ENCODE results near the gene PNPLA2. TPM values are rescaled to one million over a fixed set of nuclear protein-coding genes. Genes with fewer than 3 reads are reported as not detected.

Gene PNPLA2
- total RNA-seq, 5 donors from 2014 or later (not counting 1 experiment from before 2014, with no cell fraction given), result 172 to 212 (median 206) TPM

DNA sequence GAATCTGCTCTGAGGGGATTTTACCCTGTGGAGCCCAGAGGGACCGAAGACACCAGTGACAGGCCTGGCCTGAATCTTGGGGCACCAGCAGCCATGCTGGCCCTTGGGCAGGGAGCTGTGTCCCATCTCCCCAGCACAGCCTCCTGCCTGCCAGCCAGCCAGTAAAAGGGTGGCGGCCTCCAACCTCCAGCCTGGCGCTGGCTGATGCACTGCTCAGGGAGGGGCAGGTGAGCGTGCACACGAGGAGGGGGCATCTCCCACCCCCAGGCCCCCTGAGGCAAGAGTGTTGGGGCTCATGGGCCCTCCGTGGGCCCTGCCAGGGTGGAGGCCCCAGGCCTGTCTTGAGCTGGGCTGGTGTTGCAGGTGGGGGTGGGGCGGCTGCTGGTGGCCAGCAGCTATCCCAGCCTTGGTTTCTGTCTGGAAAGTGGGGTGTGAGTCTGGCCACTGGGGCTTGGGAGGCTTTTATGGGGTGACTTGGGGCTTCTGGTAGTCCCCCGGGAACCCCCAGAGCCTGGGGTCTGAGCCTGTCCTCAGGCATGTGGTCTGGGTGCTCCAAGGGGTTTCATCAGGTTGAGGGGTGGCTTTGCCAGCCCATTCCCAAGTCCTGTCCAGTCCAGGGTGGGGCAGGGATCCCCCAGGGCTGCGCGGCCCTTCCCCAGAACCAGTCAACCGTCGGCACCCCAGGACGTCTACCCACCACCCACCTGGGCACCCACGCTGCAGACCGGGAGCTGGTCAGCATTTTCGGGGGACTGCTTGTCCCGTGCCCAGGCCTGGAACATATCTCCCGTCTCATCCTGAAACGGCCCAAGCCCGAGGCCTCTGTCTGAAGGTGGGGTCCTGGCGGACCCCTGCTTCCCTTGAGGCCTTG is 41.8 kb downstream of the PNPLA2 start:
- Mint-ChIP-seq H3K36me3 (no peaks in the 10 kb centered on the region), H3K9me3 (no peaks in the 10 kb centered on the region), H3K27me3 (no peaks in the 10 kb centered on the region), H3K4me1 (peaks cover 0 to 4% (median 0%) of the 10 kb centered on the region in 3 donors), H3K27ac (no peak overlapping the region), H3K4me3 (no peak overlapping the region)
- H3K27ac ChIP-seq (ENCODE audit: low read length), result no peak overlapping the region
- CTCF ChIA-PET, result no interaction called here
- H3K36me3 ChIP-seq (ENCODE audit: control insufficient read depth in 2 of 2, extremely low read depth in 1 of 2, insufficient read depth in 1 of 2, low read length in 1 of 2), result no peaks in the 10 kb centered on the region
- ATAC-seq (replicated peaks in 1 of 4) (no peak), DNase-seq (no peak)
- peaks cover 0 to 6% of the 10 kb centered on the region in 2 experiments for H3K4me1 ChIP-seq (ENCODE audit: control insufficient read depth in 1 of 2, extremely low read depth in 1 of 2, insufficient read depth in 2 of 2, low read length in 2 of 2)
- H3K9me3 ChIP-seq, result no peaks in the 10 kb centered on the region
- H3K4me3 ChIP-seq (ENCODE audit: control insufficient read depth in 1 of 2, extremely low read depth in 1 of 2, low read length in 1 of 2), result no peak overlapping the region
- WGBS (ENCODE audit: insufficient coverage), result 86% methylated on average over 19 of the region's 21 CpGs
- H3K27me3 ChIP-seq (replicated peaks in 1 of 2; ENCODE audit: control insufficient read depth in 2 of 2, extremely low read depth in 1 of 2, insufficient read depth in 2 of 2, low read length in 1 of 2), result peaks cover 0 to 10% of the 10 kb centered on the region in 2 experiments
- POLR2A ChIA-PET, result no interaction called here

DNA sequence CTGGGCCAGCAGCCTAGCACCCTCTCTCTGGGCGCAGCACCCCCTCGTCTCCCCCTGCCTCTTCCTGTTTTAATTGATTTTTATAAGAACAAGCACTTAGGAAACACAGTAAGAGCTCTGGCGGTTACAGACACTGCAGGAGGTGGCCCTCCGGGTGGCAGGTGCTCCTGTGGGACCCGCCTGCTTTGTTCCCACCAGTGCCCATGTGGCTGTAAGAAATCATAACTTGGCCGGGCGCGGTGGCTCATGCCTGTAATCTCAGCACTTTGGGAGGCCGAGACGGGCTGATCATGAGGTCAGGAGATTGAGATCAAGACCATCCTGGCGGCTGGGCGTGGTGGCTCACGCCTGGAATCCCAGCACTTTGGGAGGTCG is 42.4 kb downstream of the PNPLA2 start:
- no peaks in the 10 kb centered on the region for H3K27me3 Mint-ChIP-seq
- no peaks in the 10 kb centered on the region for H3K36me3 Mint-ChIP-seq
- H3K36me3 ChIP-seq (ENCODE audit: control insufficient read depth in 2 of 2, extremely low read depth in 1 of 2, insufficient read depth in 1 of 2, low read length in 1 of 2), result no peaks in the 10 kb centered on the region
- DNase-seq (no peak), ATAC-seq (replicated peaks in 1 of 4) (no peak)
- peaks cover 0 to 6% of the 10 kb centered on the region in 2 experiments for H3K4me1 ChIP-seq (ENCODE audit: control insufficient read depth in 1 of 2, extremely low read depth in 1 of 2, insufficient read depth in 2 of 2, low read length in 2 of 2)
- no peak overlapping the region for H3K4me3 ChIP-seq (ENCODE audit: control insufficient read depth in 1 of 2, extremely low read depth in 1 of 2, low read length in 1 of 2)
- no peak overlapping the region for H3K4me3 Mint-ChIP-seq
- WGBS (ENCODE audit: insufficient coverage), result 90% methylated on average over 11 of the region's 14 CpGs
- CTCF ChIA-PET, result interaction anchor here in 1 of 2 donors (0.7 kb wide), 1 partner anchor 131 kb away, joined by 3 read pairs; no protein-coding TSS in a partner anchor
- H3K9me3 ChIP-seq, result no peaks in the 10 kb centered on the region
- H3K4me1 Mint-ChIP-seq, result peaks cover 0 to 4% (median 0%) of the 10 kb centered on the region in 3 donors
- H3K27me3 ChIP-seq (replicated peaks in 1 of 2; ENCODE audit: control insufficient read depth in 2 of 2, extremely low read depth in 1 of 2, insufficient read depth in 2 of 2, low read length in 1 of 2), result peaks cover 0 to 10% of the 10 kb centered on the region in 2 experiments
- POLR2A ChIA-PET, result no interaction called here
- no peaks in the 10 kb centered on the region for H3K9me3 Mint-ChIP-seq
- no peak overlapping the region for H3K27ac Mint-ChIP-seq
- no peak overlapping the region for H3K27ac ChIP-seq (ENCODE audit: low read length)

GRCh38 chr11:862081-862661 is 43.5 kb downstream of the PNPLA2 start:
- no peak overlapping the region for H3K27ac ChIP-seq (ENCODE audit: low read length)
- Mint-ChIP-seq H3K4me1 (no peaks in the 10 kb centered on the region), H3K36me3 (no peaks in the 10 kb centered on the region), H3K4me3 (no peak overlapping the region), H3K27ac (no peak overlapping the region), H3K9me3 (no peaks in the 10 kb centered on the region), H3K27me3 (no peaks in the 10 kb centered on the region)
- no peaks in the 10 kb centered on the region for H3K4me1 ChIP-seq (ENCODE audit: control insufficient read depth in 1 of 2, extremely low read depth in 1 of 2, insufficient read depth in 2 of 2, low read length in 2 of 2)
- ChIA-PET CTCF (no interaction called here), POLR2A (no interaction called here)
- ATAC-seq (replicated peaks in 1 of 4), result no peak
- H3K9me3 ChIP-seq, result no peaks in the 10 kb centered on the region
- no peak for DNase-seq
- no peak overlapping the region for H3K4me3 ChIP-seq (ENCODE audit: control insufficient read depth in 1 of 2, extremely low read depth in 1 of 2, low read length in 1 of 2)
- H3K27me3 ChIP-seq (replicated peaks in 1 of 2; ENCODE audit: control insufficient read depth in 2 of 2, extremely low read depth in 1 of 2, insufficient read depth in 2 of 2, low read length in 1 of 2), result peaks cover 0 to 10% of the 10 kb centered on the region in 2 experiments
- H3K36me3 ChIP-seq (ENCODE audit: control insufficient read depth in 2 of 2, extremely low read depth in 1 of 2, insufficient read depth in 1 of 2, low read length in 1 of 2), result no peaks in the 10 kb centered on the region
- WGBS (ENCODE audit: insufficient coverage), result 79% methylated on average over 20 of the region's 20 CpGs

GRCh38 chr11:862696-863022 is 43.9 kb downstream of the PNPLA2 start:
- Histone ChIP-seq H3K36me3 (ENCODE audit: control insufficient read depth in 2 of 2, extremely low read depth in 1 of 2, insufficient read depth in 1 of 2, low read length in 1 of 2) (no peaks in the 10 kb centered on the region), H3K27ac (ENCODE audit: low read length) (no peak overlapping the region), H3K9me3 (no peaks in the 10 kb centered on the region), H3K4me1 (ENCODE audit: control insufficient read depth in 1 of 2, extremely low read depth in 1 of 2, insufficient read depth in 2 of 2, low read length in 2 of 2) (no peaks in the 10 kb centered on the region), H3K4me3 (ENCODE audit: control insufficient read depth in 1 of 2, extremely low read depth in 1 of 2, low read length in 1 of 2) (no peak overlapping the region), H3K27me3 (replicated peaks in 1 of 2; ENCODE audit: control insufficient read depth in 2 of 2, extremely low read depth in 1 of 2, insufficient read depth in 2 of 2, low read length in 1 of 2) (peaks cover 0 to 10% of the 10 kb centered on the region in 2 experiments)
- WGBS (ENCODE audit: insufficient coverage), result 93% methylated on average over 9 of the region's 12 CpGs
- ChIA-PET CTCF (no interaction called here), POLR2A (no interaction called here)
- no peaks in the 10 kb centered on the region for H3K27me3 Mint-ChIP-seq
- H3K9me3 Mint-ChIP-seq, result no peaks in the 10 kb centered on the region
- H3K4me3 Mint-ChIP-seq, result no peak overlapping the region
- DNase-seq (no peak), ATAC-seq (replicated peaks in 1 of 4) (no peak)
- H3K36me3 Mint-ChIP-seq, result no peaks in the 10 kb centered on the region
- no peak overlapping the region for H3K27ac Mint-ChIP-seq
- H3K4me1 Mint-ChIP-seq, result no peaks in the 10 kb centered on the region

GRCh38 chr11:863023-863909 is 44.6 kb downstream of the PNPLA2 start:
- Histone ChIP-seq H3K9me3 (no peaks in the 10 kb centered on the region), H3K27me3 (replicated peaks in 1 of 2; ENCODE audit: control insufficient read depth in 2 of 2, extremely low read depth in 1 of 2, insufficient read depth in 2 of 2, low read length in 1 of 2) (peaks cover 0 to 10% of the 10 kb centered on the region in 2 experiments), H3K36me3 (ENCODE audit: control insufficient read depth in 2 of 2, extremely low read depth in 1 of 2, insufficient read depth in 1 of 2, low read length in 1 of 2) (no peaks in the 10 kb centered on the region), H3K4me1 (ENCODE audit: control insufficient read depth in 1 of 2, extremely low read depth in 1 of 2, insufficient read depth in 2 of 2, low read length in 2 of 2) (no peaks in the 10 kb centered on the region), H3K4me3 (ENCODE audit: control insufficient read depth in 1 of 2, extremely low read depth in 1 of 2, low read length in 1 of 2) (no peak overlapping the region), H3K27ac (ENCODE audit: low read length) (no peak overlapping the region)
- H3K36me3 Mint-ChIP-seq, result no peaks in the 10 kb centered on the region
- H3K9me3 Mint-ChIP-seq, result no peaks in the 10 kb centered on the region
- no peaks in the 10 kb centered on the region for H3K27me3 Mint-ChIP-seq
- no peak overlapping the region for H3K4me3 Mint-ChIP-seq
- CTCF ChIA-PET, result no interaction called here
- no peak for ATAC-seq (replicated peaks in 1 of 4)
- POLR2A ChIA-PET, result no interaction called here
- no peak for DNase-seq
- H3K4me1 Mint-ChIP-seq, result no peaks in the 10 kb centered on the region
- WGBS (ENCODE audit: insufficient coverage), result 85% methylated on average over 16 of the region's 24 CpGs
- H3K27ac Mint-ChIP-seq, result no peak overlapping the region

GRCh38 chr11:863910-864827 is 45.5 kb downstream of the PNPLA2 start:
- ChIA-PET CTCF (no interaction called here), POLR2A (no interaction called here)
- Mint-ChIP-seq H3K4me1 (no peaks in the 10 kb centered on the region), H3K27me3 (no peaks in the 10 kb centered on the region), H3K27ac (no peak overlapping the region), H3K9me3 (no peaks in the 10 kb centered on the region), H3K4me3 (no peak overlapping the region), H3K36me3 (no peaks in the 10 kb centered on the region)
- DNase-seq (no peak), ATAC-seq (replicated peaks in 1 of 4) (no peak)
- Histone ChIP-seq H3K9me3 (no peaks in the 10 kb centered on the region), H3K4me1 (ENCODE audit: control insufficient read depth in 1 of 2, extremely low read depth in 1 of 2, insufficient read depth in 2 of 2, low read length in 2 of 2) (no peaks in the 10 kb centered on the region), H3K27me3 (replicated peaks in 1 of 2; ENCODE audit: control insufficient read depth in 2 of 2, extremely low read depth in 1 of 2, insufficient read depth in 2 of 2, low read length in 1 of 2) (peaks cover 0 to 10% of the 10 kb centered on the region in 2 experiments), H3K27ac (ENCODE audit: low read length) (no peak overlapping the region), H3K4me3 (ENCODE audit: control insufficient read depth in 1 of 2, extremely low read depth in 1 of 2, low read length in 1 of 2) (no peak overlapping the region), H3K36me3 (ENCODE audit: control insufficient read depth in 2 of 2, extremely low read depth in 1 of 2, insufficient read depth in 1 of 2, low read length in 1 of 2) (peaks cover 0 to 5% of the 10 kb centered on the region in 2 donors)
- WGBS (ENCODE audit: insufficient coverage), result 88% methylated on average over 20 of the region's 31 CpGs
